CD4-positive, alpha-beta T cell treated with Interleukin-2 at 100 ng/mL for 4 hours (primary cell): Measurements from ENCODE around the gene MACROD2.

ENCODE experiments used
- DNase-seq: peaks from one replicate; pipeline ENCODE4 v3.0.0-alpha.2; 2020; ENCODE audit warnings: low spot score

Gene MACROD2

DNA sequence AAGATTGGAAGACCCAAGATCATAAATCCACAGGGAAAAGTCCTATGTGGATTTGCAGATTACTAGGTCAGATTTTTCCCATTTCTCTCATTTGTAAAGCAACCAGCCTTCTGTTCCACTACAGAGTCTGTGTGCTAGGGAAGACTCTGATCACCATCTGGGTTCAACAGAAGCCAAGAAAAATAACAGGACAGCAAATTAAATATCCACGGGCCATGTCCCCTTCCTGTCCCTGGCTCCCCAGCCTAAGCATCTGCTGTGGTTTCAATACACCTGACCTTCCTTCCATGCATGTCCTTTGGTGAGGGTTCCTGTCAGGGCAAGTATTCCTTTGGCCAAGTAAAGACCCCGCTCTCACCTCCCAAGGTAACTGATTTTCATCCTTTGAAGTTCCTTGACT lies 2019.1 kb downstream of the MACROD2 start:
- no peak for DNase-seq

DNA sequence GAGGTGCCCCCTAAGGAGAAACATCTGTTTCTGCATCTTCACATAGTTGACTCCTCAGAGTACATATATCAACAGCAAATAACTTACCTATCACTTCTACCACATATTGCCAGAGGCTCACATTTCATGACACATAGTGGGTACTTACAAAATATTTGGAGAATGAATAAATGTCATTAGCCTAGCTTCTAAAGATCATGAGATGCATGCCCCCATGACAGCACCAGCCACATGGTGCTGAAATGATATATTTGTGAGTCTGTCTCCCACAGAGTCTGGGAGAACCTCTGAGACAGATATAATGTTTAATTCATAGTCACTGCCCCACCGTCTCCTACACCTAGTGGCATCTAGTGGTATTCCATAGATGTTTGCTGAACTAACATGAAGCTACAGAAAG lies 2022.3 kb downstream of the MACROD2 start:
- DNase-seq = no peak

DNA sequence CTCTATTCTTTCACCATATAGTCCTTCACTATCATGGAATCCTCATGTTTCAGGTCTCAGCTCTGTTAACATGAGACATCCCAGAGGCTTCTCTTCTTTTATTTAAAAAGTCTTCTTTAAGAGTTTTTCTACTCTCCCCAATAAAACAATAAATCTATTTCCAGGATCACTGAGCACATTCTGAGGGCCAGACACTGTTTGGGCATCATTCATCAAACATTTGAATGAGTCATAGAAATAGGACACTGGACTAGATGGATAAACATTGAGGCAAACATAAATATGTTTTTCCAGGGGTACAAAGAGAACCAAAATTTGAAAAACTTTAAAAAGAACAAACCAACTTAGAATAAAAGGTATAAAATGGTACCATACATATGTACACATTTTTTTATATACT lies 2023.6 kb downstream of the MACROD2 start:
- no peak for DNase-seq

DNA sequence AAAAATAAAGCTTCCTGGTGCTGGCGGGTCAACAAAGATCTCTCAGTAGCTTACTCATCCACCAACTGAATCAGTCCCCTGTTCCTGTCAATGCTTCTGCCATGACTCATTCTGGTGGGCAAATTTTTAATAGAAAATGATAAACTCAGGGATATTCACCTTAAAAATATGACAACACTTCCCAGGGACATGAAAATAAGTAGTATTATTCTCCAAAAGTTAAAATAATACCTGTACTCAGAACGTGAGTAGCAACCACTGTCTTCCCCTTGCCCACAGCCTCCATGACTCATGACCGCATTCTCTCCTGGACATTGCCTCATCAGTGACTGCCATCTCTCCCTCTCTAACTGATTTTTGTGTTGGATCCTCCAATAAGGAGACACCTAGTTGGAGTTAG lies 2025.7 kb downstream of the MACROD2 start:
- no peak for DNase-seq

DNA sequence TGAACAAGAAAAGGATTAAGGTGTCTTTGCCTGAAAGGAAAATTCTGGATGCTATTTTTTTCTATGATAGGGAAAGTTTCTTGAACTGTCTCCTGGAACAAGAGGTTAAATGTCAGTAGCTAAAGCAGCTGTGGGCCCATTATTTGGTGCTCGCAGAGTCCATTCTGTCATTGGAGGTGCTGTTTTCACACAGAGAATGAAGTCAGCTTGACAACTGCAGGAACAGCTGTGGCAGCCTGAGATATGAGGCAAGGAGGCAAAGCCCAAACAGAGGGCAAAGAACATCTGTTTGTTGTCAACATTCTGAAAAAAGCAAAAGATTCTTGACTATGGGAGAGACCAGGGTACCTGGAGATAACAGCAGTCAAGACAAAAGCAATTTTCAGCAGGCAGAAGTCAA lies 2029.8 kb downstream of the MACROD2 start:
- no peak for DNase-seq

DNA sequence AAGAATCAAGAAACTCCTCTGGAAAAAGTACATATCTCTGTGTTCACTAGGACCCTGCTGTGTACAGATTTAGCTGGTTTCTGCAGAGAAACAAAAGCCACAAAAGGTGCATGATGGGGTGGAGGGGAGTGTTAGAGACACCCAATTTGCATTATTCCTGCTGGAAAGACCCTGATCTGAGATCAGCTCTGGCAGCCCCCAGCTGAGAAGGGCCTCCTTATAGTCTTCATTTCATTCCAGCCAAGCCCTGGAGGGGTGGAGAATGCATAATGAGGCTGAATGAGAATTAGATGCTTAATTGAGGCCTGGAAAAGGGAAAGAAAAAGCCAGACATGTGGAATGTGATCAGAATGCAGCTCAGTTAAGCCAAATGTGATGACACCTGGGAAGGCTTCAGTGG lies 2032.4 kb downstream of the MACROD2 start:
- no peak for DNase-seq

DNA sequence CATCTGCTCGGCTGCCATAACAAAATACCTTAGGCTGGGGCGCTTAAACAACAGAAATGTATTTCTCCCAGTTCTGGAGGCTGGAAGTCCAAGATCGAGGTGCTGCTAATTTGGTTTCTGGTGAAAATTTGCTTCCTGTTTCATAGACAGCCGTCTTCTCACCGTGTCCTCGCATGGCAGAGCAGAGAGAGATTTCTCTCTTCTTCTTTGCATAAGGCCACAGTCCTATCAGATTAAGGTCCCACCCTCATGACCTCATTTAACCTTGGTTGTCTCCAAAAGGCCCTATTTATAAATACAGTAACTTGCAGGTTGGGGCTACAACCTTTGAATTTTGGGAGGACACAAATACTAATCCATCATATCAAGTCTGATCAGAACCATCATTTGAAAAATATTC lies 2033.6 kb downstream of the MACROD2 start:
- no peak for DNase-seq

DNA sequence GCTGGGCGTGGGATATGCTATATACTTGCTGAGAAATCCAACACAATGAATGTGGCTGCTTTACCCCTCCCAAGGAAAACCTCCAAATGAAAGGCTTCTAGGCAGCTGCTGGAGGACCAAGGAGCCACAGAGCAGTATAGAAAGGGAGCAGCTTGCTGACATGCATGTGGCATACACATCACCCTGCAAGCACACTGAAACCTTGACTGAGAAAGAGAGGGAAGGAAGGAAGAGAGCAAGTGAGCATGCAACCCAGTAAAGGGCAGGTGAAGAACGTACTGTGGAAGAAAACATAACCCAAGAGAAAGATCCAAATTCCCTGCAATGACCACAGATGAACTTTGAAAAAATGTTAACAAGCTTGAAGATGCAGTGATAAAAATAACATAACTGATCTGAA lies 2034.9 kb downstream of the MACROD2 start:
- no peak for DNase-seq

- no peak for DNase-seq
Measured at GRCh38 chr20:16035576-16035975, 2040.3 kb downstream of the MACROD2 start.

DNA sequence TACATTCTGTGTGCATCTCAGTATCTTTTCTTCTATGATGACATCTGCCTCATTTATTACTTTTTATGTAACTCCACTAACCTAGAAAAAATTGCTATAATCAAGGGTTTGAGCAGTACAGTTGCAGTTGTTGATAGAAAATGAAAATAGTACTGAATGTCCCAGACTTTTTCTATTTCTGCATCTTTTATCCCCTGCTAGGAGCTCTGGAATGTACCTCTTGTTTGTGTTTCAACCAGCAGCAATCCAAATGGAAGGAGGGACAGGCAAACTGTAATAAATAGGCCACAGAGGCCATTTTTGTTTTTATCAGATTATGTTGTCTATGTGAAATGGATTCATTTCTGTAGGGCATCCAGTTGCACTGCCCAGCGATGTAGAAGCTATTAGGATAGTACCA lies 2041.0 kb downstream of the MACROD2 start:
- no peak for DNase-seq

DNA sequence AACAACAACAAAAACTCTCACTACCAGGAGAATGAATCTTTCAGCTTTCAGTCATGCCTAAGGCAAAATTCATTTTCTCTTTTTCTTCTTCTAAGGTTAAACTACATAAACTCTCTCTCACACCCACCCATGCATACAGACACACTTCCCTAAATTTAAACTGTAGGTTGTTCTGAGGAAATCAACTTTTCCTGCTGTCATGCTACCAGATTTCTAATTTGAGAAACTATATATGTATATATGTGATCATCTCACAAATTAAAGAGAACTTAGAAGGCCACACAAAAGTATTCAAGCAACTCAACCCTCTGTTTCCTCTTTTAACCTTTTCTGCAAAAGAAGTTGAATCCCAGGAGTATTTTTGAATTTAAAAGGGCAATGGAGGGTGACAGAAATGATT lies 2045.4 kb downstream of the MACROD2 start:
- no peak for DNase-seq

DNA sequence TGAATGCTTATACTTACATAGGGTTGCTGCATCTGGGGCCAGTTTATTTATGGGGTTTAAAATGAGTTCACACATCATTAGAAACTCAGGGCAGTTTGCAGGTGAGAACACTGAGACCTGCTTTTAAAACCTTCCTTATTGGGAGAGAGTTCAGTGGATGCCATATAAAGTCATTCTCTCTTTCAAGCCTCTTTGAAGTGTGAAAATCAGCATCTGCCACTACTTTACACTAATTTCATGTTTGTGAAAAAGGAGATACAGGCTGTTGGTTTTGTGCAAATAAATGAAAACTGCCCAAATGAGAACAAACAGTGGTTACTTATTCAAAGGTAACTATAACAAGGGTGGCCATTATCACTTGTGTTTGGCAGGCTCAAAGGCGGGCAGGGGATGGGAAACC lies 2047.4 kb downstream of the MACROD2 start:
- no peak for DNase-seq

- no peak for DNase-seq
Measured at GRCh38 chr20:16043931-16044330, 2048.6 kb downstream of the MACROD2 start.

DNA sequence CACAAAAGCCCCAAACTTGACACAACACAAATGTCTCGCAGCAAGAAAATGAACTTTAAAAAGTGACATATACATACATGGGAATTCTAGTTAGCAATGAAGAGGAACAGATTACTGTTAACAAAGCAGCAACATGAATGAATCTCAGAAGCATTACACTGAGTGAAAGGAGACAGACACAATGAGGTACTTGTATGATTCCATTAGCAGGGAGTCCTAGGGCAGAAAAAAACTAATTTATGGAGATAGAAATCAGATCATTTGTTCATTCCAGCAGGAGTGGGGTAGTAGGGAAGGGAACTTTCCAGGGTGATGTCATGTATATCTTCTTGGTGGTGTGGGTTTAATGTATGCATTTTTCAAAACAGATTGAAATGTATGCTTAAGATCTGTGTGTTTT lies 2053.6 kb downstream of the MACROD2 start:
- DNase-seq = no peak

DNA sequence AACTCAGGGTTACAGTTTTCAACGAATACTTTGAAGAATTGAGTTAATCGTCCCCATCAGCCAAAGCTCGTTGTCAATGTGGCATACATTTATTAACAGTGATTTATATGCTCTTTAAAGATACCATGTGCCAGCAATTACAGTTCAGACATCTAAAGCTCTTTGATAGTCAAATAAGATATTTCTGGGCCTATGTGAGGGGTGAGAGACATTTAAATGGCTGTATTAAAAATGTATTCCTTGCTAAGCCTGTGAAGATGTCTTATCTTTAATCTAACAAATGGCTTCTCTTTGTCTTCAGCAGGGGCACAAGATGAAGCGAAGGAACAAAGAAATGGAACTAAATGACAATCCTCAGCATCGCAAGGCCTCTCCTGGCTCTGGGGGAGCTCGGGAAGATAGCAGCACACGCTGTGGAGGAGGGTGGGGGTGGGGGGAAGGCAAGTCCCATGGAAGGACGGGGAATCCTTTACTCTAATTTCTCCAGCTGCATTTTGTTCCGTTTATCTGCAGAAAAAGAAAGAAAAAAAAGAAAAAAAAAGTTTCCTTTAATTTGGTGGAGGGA lies 2054.3 kb downstream of the MACROD2 start:
- no peak for DNase-seq

GRCh38 chr20:16050366-16050765 lies 2055.1 kb downstream of the MACROD2 start:
- no peak for DNase-seq

DNA sequence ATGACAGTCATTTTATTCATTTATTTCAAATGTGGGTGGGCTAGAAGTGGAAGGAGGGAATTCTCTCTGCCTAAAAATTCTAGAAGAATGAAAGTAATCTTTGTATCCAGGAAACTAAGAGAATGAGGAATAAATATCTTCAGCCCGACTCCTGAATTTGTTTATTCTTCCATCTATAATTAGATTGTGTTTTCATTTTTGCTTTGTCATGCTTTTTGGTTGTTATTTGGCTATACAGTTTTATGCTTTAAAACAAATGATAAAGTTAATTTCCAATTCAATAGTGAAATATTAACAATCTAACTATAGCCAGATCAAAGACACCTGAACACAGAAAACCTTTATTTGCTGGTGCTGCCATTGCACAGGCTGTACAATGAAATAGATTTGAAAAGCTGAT lies 2056.7 kb downstream of the MACROD2 start:
- no peak for DNase-seq

- no peak for DNase-seq
Measured at GRCh38 chr20:16052456-16052855, 2057.1 kb downstream of the MACROD2 start.

DNA sequence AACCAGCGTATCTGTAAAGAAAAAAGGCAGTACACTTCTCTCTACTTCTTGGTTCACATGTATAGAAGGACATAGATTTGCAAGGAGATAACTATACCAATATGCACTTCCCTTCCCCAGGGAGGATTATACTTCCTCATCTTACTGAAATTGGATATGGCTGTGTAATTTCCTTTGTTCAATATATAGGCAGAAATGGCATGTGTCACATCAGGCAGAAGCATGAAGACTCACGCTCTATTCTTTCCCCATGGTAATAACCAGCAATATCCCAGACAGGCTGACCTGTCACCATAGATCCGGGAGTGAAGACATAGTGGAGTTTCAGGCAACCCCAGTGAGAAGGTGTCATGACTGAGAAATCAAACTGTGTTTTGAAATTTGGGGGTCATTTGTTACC lies 2059.7 kb downstream of the MACROD2 start:
- no peak for DNase-seq

DNA sequence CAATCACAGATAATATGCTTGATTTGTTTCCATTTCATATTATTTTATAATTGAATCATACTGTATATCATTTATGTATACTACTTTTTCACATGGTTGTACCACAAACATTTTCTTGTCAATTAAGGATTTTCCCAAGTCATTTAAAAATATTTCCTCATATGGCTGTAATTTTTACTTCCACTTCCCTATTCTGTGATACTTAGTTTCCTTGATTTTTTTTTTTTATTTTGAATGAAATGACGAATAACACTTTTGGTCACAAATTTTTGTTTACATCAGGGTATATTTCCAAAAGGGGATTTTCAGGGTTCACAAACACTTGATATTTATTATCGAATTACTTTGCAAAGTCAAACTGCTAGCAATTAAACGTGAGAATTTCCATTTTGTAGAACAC lies 2062.3 kb downstream of the MACROD2 start:
- DNase-seq = no peak

GRCh38 chr20:16058268-16058667 lies 2063.0 kb downstream of the MACROD2 start:
- DNase-seq = no peak

GRCh38 chr20:16059841-16060240 lies 2064.5 kb downstream of the MACROD2 start:
- no peak for DNase-seq

GRCh38 chr20:16061351-16061750 lies 2066.0 kb downstream of the MACROD2 start:
- no peak for DNase-seq

DNA sequence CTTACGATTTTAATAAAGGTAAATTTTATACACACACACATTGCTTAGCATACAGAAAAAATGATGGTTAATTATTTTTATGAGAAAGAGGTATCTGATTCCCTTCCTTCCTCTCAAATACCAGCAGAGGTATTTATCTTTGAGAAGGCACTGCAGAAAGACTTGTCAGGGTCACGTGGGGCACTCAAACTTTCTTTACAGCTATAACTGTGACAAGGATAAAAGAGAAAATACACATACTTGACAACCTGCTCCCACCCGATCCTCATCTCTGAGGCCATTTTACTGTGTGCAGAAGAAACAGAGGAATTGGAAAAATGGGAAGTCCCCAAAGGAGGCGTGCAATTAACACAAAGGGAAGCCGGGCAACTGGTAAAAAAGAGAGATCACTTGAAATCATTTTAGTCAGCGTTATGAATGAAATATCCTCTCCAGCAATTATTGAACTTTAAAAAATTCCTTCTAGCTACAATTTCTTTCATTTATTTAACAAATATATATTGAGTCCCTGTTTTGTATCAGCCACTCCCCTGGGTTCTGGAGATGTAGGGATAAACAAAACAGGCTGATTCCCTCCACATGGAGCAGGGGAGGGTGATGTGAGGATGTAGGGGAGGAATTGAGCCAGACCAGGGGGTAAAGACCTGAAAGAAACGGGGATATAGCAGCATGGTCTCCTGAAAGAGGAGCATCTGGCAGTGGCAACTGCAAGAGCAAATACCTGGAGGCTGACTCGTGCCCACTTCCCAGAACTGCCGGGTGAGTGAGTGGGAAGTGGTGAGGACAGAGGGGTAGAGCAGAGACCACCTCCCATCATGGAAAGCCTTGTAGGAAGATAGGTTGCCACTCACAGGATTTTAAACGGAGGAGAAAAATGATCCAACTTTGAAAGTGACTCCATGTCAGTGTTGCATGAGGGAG lies 2067.6 kb downstream of the MACROD2 start:
- DNase-seq = no peak
